HepG2 (cell line): ENCODE data around the gene NPBWR2. TPM values are rescaled to one million over a fixed set of nuclear protein-coding genes. Genes with fewer than 3 reads are reported as not detected.

Experiments used
- ATF2 ChIP-seq: sonication (generic); formaldehyde crosslinking; IDR thresholded peaks from 2 replicates; pipeline ENCODE4 v1.4.0; 2020; ENCODE audit warnings: missing genetic modification reagents
- CREB3 ChIP-seq: sonication (generic); formaldehyde crosslinking; IDR thresholded peaks from 2 replicates; pipeline ENCODE4 v1.5.0; 2020; ENCODE audit warnings: missing genetic modification reagents
- FOXK1 ChIP-seq: sonication (generic); formaldehyde crosslinking; IDR thresholded peaks from 2 replicates; pipeline ENCODE4 v1.4.0; 2020; ENCODE audit warnings: low read depth, missing genetic modification reagents, borderline replicate concordance
- GZF1 ChIP-seq: sonication (generic); formaldehyde crosslinking; IDR thresholded peaks from 2 replicates; pipeline ENCODE4 v1.5.1; 2020; ENCODE audit warnings: mild to moderate bottlenecking, missing genetic modification reagents
- IRF9 ChIP-seq: sonication (generic); formaldehyde crosslinking; IDR thresholded peaks from 2 replicates; pipeline ENCODE4 v1.8.0; 2022; ENCODE audit warnings: missing genetic modification reagents, mild to moderate bottlenecking, borderline replicate concordance
- KDM5A ChIP-seq: fragments of 200-600 bp; sonication (generic); IDR thresholded peaks from 2 replicates; pipeline ENCODE4 v1.7.0; 2018; ENCODE audit warnings: antibody characterized with exemption, mild to moderate bottlenecking, low read length, borderline replicate concordance
- NFIC ChIP-seq: IDR thresholded peaks from 2 replicates; pipeline ENCODE4 v1.6.1; 2012; ENCODE audit warnings: mild to moderate bottlenecking, low read length, inconsistent platforms
- NFRKB ChIP-seq: fragments of 450-650 bp; IDR thresholded peaks from 2 replicates; pipeline ENCODE4 v1.6.1; 2017
- NFYB ChIP-seq: sonication (generic); formaldehyde crosslinking; IDR thresholded peaks from 2 replicates; pipeline ENCODE4 v1.4.0; 2020; ENCODE audit warnings: missing genetic modification reagents
- NONO ChIP-seq, 2 experiments: fragments of 450-650 bp in 1 of 2; sonication (generic) in 1 of 2; formaldehyde crosslinking in 1 of 2; IDR thresholded peaks in 1 of 2; conservative IDR thresholded peaks in 1 of 2; 2 replicates each; pipeline versions ENCODE4 v1.6.1 to v1.8.0; 2017 to 2022; ENCODE audit warnings: mild to moderate bottlenecking in 1 of 2, missing genetic modification reagents in 1 of 2, moderate library complexity in 1 of 2
- POGZ ChIP-seq: sonication (generic); formaldehyde crosslinking; IDR thresholded peaks from 2 replicates; pipeline ENCODE4 v1.4.0; 2020; ENCODE audit warnings: mild to moderate bottlenecking, missing genetic modification reagents
- PRDM10 ChIP-seq: sonication (generic); formaldehyde crosslinking; IDR thresholded peaks from 2 replicates; pipeline ENCODE4 v1.4.0; 2020; ENCODE audit warnings: low read depth, missing genetic modification reagents
- RBM39 ChIP-seq: fragments of 200-400 bp; formaldehyde crosslinking; IDR thresholded peaks from one replicate; pipeline ENCODE4 v1.6.1; 2018; ENCODE audit warnings: antibody characterized with exemption, mild to moderate bottlenecking, low read depth, low read length; ENCODE audit not compliant: poor library complexity, severe bottlenecking
- SYNCRIP ChIP-seq: fragments of 200-400 bp; formaldehyde crosslinking; IDR thresholded peaks from 2 replicates; pipeline ENCODE4 v1.6.1; 2018; ENCODE audit warnings: mild to moderate bottlenecking, low read depth, low read length; ENCODE audit not compliant: insufficient read depth
- TBX2 ChIP-seq: sonication (generic); formaldehyde crosslinking; IDR thresholded peaks from 2 replicates; pipeline ENCODE4 v1.5.0; 2020; ENCODE audit warnings: missing genetic modification reagents, mild to moderate bottlenecking, borderline replicate concordance
- TGIF2 ChIP-seq: IDR thresholded peaks from 2 replicates; pipeline ENCODE4 v1.6.1; 2016; ENCODE audit warnings: control low read depth, missing compliant biosample characterization
- ZNF121 ChIP-seq: sonication (generic); formaldehyde crosslinking; IDR thresholded peaks from 2 replicates; pipeline ENCODE4 v1.5.0; 2020; ENCODE audit warnings: mild to moderate bottlenecking, missing genetic modification reagents
- ZNF343 ChIP-seq: sonication (generic); formaldehyde crosslinking; IDR thresholded peaks from 2 replicates; pipeline ENCODE4 v1.4.0; 2020; ENCODE audit warnings: mild to moderate bottlenecking, missing genetic modification reagents
- ZNF552 ChIP-seq: sonication (generic); formaldehyde crosslinking; IDR thresholded peaks from 2 replicates; pipeline ENCODE4 v1.9.0; 2022; ENCODE audit warnings: missing genetic modification reagents, mild to moderate bottlenecking, borderline replicate concordance
- ZNF614 ChIP-seq: IDR thresholded peaks from 2 replicates; pipeline ENCODE4 v1.6.1; 2018; ENCODE audit warnings: missing biosample characterization, missing genetic modification reagents, inconsistent platforms, borderline replicate concordance
- ZNF7 ChIP-seq: IDR thresholded peaks from 2 replicates; pipeline ENCODE4 v1.6.1; 2016; ENCODE audit warnings: missing biosample characterization, missing genetic modification reagents
- ZNF841 ChIP-seq: sonication (generic); formaldehyde crosslinking; IDR thresholded peaks from 2 replicates; pipeline ENCODE4 v1.8.1; 2023; ENCODE audit warnings: missing genetic modification reagents, borderline replicate concordance
- polyA plus RNA-seq, 8 experiments: library from polyadenylated mRNA; depleted of rRNA in 3 of 8; stranded (reverse) in 7 of 8; unstranded in 1 of 8; fragments of >200 nt; fragmentation: Illumina TruSeq in 4 of 8; extraction: Trizol in 4 of 8; gene quantifications; 2 replicates each; pipeline versions ENCODE4 v1.2.1 to v1.2.3, GENCODE V29; 2011 to 2016; ENCODE audit warnings: low read depth in 4 of 8, missing spikeins in 1 of 8, mixed read lengths in 1 of 8; ENCODE audit not compliant: insufficient read depth in 1 of 8
- total RNA-seq, 5 experiments: library from RNA; depleted of rRNA; stranded (reverse); fragments of >200 nt; fragmentation: Illumina TruSeq; extraction: Trizol; gene quantifications; 2 replicates each; pipeline ENCODE4 v1.2.3, GENCODE V29; 2016; ENCODE audit warnings: low read depth in 1 of 5

NPBWR2 gene
- total and polyA plus RNA-seq, 2 of the 13 experiments (the other 11 are each of a cell fraction or from before 2014, with no cell fraction given): not detected

GRCh38 chr20:64055893-64056638, 51.3 kb downstream of the NPBWR2 start (continued):
- peak; percentile 25; the same call in 1 of the 2 replicates for TF ChIP-seq PRDM10
- peak; percentile 46; the same call in 1 of the 2 replicates for TF ChIP-seq ZNF552 (CRISPR knock-in tag)
- TF ChIP-seq RBM39: no peak
- 0 out of 2 replicates have a peak, but pooled peaks have one; percentile 14 for TF ChIP-seq POGZ
- peak; percentile 88; the same call in 1 of the 2 replicates for TF ChIP-seq ZNF614
- TF ChIP-seq FOXK1 (CRISPR knock-in tag): no peak
- TF ChIP-seq NFRKB: no peak
- no peak for TF ChIP-seq SYNCRIP
- TF ChIP-seq CREB3 (CRISPR knock-in tag): no peak
- no peak for TF ChIP-seq NONO (IDR thresholded peaks at IDR 0.05)
- TF ChIP-seq NONO (CRISPR knock-in tag; conservative IDR thresholded peaks at IDR 0.05): peak; percentile 87
- no peak for TF ChIP-seq NFIC
- TF ChIP-seq IRF9 (CRISPR knock-in tag): no peak
- TF ChIP-seq ATF2 (CRISPR knock-in tag): 0 out of 2 replicates have a peak, but pooled peaks have one; percentile 47
- TF ChIP-seq KDM5A: 0 out of 2 replicates have a peak, but pooled peaks have one; percentile 25
- no peak for TF ChIP-seq ZNF841 (CRISPR knock-in tag)
- no peak for TF ChIP-seq TBX2 (CRISPR knock-in tag)
- no peak for TF ChIP-seq ZNF7
- TF ChIP-seq NFYB: no peak
- TF ChIP-seq TGIF2 (CRISPR knock-in tag): peak; percentile 35; the same call in 1 of the 2 replicates
- peak; percentile 91 for TF ChIP-seq ZNF121 (CRISPR knock-in tag)
- no peak for TF ChIP-seq ZNF343 (CRISPR knock-in tag)
- no peak for TF ChIP-seq GZF1 (CRISPR knock-in tag)
